Activated naive CD8-positive, alpha-beta T cell treated with anti-CD3 and anti-CD28 coated beads for 36 hours (primary cell): ENCODE measurements around the gene ABCA5. TPM values are rescaled to one million over a fixed set of nuclear protein-coding genes. Genes with fewer than 3 reads are reported as not detected.

Source experiments
- DNase-seq: peaks from one replicate; pipeline ENCODE4 v3.0.0; 2021
- H3K27ac Mint-ChIP-seq: one replicate; pipeline ENCODE4 v1.8.0; 2022; ENCODE audit warnings: mild to moderate bottlenecking, moderate library complexity, mixed read lengths
- H3K27me3 Mint-ChIP-seq: one replicate; pipeline ENCODE4 v1.8.0; 2022; ENCODE audit warnings: mild to moderate bottlenecking, mixed read lengths
- H3K36me3 Mint-ChIP-seq: one replicate; pipeline ENCODE4 v1.8.0; 2021; ENCODE audit warnings: mild to moderate bottlenecking, mixed read lengths
- H3K4me1 Mint-ChIP-seq: one replicate; pipeline ENCODE4 v1.8.0; 2021; ENCODE audit warnings: mixed read lengths
- H3K4me3 Mint-ChIP-seq: one replicate; pipeline ENCODE4 v1.8.0; 2022; ENCODE audit warnings: mild to moderate bottlenecking, moderate library complexity, mixed read lengths
- H3K9me3 Mint-ChIP-seq: one replicate; pipeline ENCODE4 v1.8.0; 2022; ENCODE audit warnings: mixed read lengths
- total RNA-seq, 2 experiments: library from RNA; stranded (reverse); gene quantifications; one replicate each; pipeline ENCODE4 v1.2.3, GENCODE V29; 2021

ABCA5 gene
- total RNA-seq, 2 experiments from 2014 or later: 8.0 to 11.2 TPM

DNA sequence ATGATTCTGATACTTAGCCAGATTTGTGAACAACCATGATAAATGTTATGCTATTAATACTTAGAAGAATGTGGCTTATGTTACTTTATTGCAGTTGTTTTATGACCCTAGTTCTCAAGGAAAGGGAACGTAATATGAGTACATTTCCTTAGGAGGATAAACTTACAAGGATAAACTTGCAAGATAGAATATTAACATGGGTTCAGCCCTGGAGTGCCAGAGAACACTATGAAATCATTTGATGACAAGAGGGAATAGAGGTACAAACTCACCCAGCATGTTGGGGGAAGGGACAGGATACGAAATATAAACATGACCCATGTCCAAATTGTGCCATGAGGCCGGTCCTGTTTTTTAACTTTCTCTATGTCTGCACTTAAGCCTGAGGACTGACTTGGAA, 13.0 kb upstream of the ABCA5 start:
- Mint-ChIP-seq H3K36me3 (peaks cover 3% of the 10 kb centered on the region), H3K9me3 (peaks cover 7% of the 10 kb centered on the region), H3K27ac (no peak overlapping the region), H3K4me1 (no peaks in the 10 kb centered on the region), H3K4me3 (no peak overlapping the region), H3K27me3 (no peaks in the 10 kb centered on the region)
- no peak for DNase-seq

DNA sequence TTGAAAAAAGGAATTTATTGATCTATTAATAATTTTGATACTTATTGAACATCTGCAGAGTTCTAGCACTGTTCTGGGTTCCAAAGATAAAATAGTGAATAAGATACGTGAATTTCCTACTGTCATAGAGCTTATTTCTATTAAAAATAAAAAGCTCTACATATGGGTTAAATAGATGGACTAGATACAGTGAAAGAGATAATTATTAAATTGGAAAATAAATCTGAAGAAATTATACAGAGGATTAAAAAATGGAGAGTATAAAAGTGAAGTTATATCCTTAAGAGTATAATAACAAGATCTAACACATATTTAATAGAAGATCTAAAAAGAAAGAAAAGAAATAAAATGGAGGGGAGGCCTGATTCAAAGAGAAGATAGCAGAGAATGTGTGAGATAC, 10.1 kb upstream of the ABCA5 start:
- Mint-ChIP-seq H3K27ac (no peak overlapping the region), H3K4me3 (no peak overlapping the region), H3K27me3 (peaks cover 17% of the 10 kb centered on the region), H3K9me3 (peaks cover 7% of the 10 kb centered on the region), H3K36me3 (peaks cover 3% of the 10 kb centered on the region), H3K4me1 (peaks cover 5% of the 10 kb centered on the region)
- no peak for DNase-seq

DNA sequence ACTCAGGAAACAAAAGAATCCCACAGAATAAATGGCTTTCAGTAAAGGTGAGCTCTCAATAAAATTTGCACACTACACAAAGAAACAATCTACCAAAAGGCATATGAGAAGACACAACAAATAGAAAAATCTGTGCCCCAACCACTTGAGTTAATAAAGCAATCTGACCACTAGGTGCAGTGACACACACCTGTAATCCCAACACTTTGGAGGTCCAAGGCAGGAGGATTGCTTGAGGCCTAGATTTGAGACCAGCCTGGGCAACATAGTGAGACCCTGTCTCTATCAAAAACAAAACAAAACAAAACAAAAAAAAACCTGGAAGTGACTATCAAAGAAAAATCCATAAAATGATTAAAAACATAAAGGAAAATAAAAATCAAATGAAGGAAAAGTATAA, 9.6 kb upstream of the ABCA5 start:
- peaks cover 3% of the 10 kb centered on the region for H3K36me3 Mint-ChIP-seq
- DNase-seq: no peak
- no peak overlapping the region for H3K27ac Mint-ChIP-seq
- peaks cover 7% of the 10 kb centered on the region for H3K9me3 Mint-ChIP-seq
- H3K4me1 Mint-ChIP-seq: peaks cover 5% of the 10 kb centered on the region
- peaks cover 17% of the 10 kb centered on the region for H3K27me3 Mint-ChIP-seq
- no peak overlapping the region for H3K4me3 Mint-ChIP-seq

DNA sequence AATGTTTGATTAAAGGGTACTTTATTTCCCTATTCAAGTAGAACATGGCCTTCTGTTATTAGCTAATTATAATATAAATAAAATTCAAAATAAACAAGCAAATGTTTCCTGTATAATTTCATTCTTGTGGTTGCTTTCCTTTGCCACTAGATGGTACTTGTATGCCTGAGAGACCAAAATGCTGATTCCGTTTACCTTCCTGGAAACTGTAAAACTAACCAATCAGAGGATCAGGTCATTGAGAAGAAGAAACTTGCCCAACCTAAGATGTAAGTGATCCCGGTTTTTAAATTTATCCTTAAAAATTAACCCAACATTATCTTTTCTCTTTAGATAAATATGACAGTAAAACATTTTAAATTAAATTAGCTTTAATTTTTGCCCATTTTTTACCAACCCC, 8.1 kb upstream of the ABCA5 start:
- DNase-seq: no peak
- H3K27me3 Mint-ChIP-seq: peaks cover 26% of the 10 kb centered on the region
- H3K4me3 Mint-ChIP-seq: no peak overlapping the region
- peaks cover 3% of the 10 kb centered on the region for H3K36me3 Mint-ChIP-seq
- H3K4me1 Mint-ChIP-seq: peaks cover 5% of the 10 kb centered on the region
- peaks cover 10% of the 10 kb centered on the region for H3K9me3 Mint-ChIP-seq
- H3K27ac Mint-ChIP-seq: no peak overlapping the region

DNA sequence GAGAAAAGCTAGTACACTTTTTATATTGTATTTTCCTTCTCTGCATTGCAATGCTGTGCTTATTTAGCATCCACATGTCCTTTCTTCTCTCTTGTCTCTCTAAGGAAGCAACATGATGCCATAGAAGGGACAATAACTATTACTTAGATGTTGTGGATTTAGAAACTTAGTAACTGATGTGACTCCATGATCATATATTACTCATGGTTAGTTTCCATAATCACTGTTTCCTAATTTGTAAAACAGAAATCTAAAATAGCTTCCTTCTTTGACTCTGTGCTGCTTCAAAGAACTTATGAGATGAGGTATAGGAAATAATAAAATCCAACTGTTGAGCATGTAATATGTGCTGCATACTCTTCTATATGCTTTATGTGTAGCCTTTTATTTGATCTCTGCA, 6.6 kb upstream of the ABCA5 start:
- H3K36me3 Mint-ChIP-seq: peaks cover 12% of the 10 kb centered on the region
- no peak overlapping the region for H3K27ac Mint-ChIP-seq
- DNase-seq: no peak
- H3K27me3 Mint-ChIP-seq: peaks cover 29% of the 10 kb centered on the region
- H3K4me3 Mint-ChIP-seq: no peak overlapping the region
- peaks cover 9% of the 10 kb centered on the region for H3K4me1 Mint-ChIP-seq
- H3K9me3 Mint-ChIP-seq: peaks cover 15% of the 10 kb centered on the region

DNA sequence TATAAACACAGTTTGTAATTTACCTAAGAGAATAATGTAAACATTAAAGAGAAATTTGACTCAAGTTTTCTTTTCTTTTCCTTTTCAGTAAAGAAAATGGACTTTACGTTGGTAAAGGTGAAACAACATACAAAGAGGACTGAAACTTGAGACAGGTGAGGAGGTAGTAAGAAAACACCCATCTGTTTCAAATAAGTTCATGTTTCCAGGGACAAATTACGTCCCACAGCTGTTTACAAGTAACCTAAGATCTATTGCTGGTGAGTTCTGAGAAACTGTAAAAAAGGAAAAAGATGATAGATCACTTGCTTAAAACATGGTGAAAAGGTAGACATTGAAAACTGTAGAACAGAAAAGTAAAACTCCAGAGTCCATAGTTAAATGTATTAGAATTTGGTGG, 4.8 kb upstream of the ABCA5 start:
- DNase-seq: no peak
- H3K4me3 Mint-ChIP-seq: no peak overlapping the region
- peaks cover 29% of the 10 kb centered on the region for H3K27me3 Mint-ChIP-seq
- H3K27ac Mint-ChIP-seq: no peak overlapping the region
- peaks cover 19% of the 10 kb centered on the region for H3K36me3 Mint-ChIP-seq
- peaks cover 15% of the 10 kb centered on the region for H3K9me3 Mint-ChIP-seq
- peaks cover 18% of the 10 kb centered on the region for H3K4me1 Mint-ChIP-seq

DNA sequence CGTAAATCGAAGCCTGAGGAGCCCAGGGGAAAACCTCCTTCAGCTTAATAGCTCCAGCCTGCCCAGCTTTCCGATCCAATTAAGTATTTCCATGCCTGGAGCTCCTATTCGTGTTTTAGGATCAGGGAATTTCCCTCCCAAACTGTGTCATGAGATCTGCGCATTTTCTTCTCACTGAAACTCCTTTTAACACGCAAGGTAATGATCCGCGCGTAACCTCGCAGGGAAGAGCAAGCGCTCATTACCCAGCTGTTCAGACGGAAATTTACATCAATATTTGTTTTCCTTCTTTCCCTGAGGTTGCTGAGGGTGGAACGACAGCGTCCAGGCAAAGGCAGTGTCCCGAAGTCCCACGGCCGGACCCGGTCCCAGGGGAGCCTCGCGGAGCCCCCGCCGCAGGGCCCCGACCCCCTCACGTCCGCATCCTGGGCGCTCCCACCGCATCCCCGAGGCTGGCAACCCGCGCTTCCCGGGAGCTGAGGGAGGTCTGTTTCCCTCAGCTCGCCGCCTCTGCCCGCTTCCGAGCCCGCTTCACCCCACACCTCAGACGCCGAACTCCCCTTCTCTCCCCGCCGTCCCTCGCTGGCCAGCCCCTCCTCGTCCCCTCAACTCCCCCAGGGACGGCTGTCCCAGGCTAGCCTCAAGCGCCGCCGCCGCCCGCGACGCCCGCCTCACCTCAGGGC, 415 bp downstream of the ABCA5 start:
- Mint-ChIP-seq H3K27ac (peak overlapping the region; percentile 96), H3K4me1 (peaks cover 38% of the 10 kb centered on the region), H3K36me3 (peaks cover 17% of the 10 kb centered on the region), H3K27me3 (peaks cover 12% of the 10 kb centered on the region), H3K9me3 (peaks cover 11% of the 10 kb centered on the region), H3K4me3 (peak overlapping the region; percentile 99)
- peak; percentile 1 for DNase-seq

DNA sequence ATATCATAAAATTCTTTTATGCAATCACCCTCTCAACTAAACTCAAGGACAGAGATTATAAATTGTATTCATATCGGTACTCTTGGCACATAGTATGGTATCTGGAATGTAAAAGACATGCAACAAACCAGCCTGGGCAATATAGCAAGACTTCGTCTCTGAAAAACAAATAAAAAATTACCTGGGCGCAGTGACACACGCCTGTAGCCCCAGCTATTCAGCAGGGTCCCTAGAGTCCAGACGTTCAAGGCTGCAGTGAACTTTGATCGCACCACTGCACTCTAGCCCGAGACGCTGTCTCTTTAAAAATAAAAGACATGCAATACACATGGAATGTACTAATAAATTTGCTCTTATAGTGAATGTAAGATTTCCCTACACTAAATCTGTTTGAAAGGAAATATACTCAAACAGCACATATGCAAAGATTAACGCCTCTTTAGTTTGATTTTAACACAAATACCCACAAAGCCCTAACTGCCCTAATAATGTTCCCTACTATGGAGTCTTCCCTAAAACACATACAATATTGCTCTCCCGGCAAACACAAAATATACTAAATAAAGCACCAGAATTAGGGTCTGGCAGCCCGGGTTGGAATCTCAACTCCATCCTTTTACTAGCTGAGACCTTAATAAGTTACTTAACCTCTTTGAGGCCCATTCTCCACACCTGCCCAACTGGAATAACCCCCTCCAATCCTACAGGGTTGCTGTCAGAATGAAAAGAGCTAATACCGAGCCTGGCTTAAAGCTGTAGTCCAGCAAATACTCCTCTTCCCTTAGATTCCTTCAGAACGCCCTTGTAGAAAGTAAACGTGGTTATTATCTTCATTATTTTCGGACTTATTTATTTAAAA, 1.2 kb downstream of the ABCA5 start:
- H3K4me3 Mint-ChIP-seq: peak overlapping the region; percentile 99
- H3K4me1 Mint-ChIP-seq: peaks cover 38% of the 10 kb centered on the region
- H3K27ac Mint-ChIP-seq: peak overlapping the region; percentile 79
- peaks cover 11% of the 10 kb centered on the region for H3K9me3 Mint-ChIP-seq
- H3K27me3 Mint-ChIP-seq: peaks cover 9% of the 10 kb centered on the region
- no peak for DNase-seq
- peaks cover 18% of the 10 kb centered on the region for H3K36me3 Mint-ChIP-seq

DNA sequence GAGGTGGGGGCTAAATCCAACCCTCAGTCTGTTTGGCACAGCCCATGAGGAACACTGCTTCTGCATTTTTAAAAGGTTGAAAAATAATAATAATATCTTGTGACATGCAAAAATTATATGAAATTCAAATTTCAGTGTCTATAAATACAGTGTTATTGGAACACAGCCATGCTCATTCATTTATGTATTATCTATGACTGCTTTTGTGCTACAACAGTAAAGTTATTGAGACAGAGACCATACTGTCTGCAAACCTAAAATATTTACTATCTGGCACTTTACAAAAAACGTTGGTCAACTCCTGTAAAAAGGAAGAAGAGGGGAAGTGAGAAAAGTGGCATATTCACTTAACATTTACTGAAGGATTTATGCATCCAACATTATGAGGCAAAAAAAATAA, 3.1 kb downstream of the ABCA5 start:
- no peak overlapping the region for H3K27ac Mint-ChIP-seq
- peaks cover 4% of the 10 kb centered on the region for H3K9me3 Mint-ChIP-seq
- no peak overlapping the region for H3K4me3 Mint-ChIP-seq
- H3K4me1 Mint-ChIP-seq: peaks cover 40% of the 10 kb centered on the region
- no peak for DNase-seq
- no peaks in the 10 kb centered on the region for H3K27me3 Mint-ChIP-seq
- H3K36me3 Mint-ChIP-seq: peaks cover 10% of the 10 kb centered on the region

DNA sequence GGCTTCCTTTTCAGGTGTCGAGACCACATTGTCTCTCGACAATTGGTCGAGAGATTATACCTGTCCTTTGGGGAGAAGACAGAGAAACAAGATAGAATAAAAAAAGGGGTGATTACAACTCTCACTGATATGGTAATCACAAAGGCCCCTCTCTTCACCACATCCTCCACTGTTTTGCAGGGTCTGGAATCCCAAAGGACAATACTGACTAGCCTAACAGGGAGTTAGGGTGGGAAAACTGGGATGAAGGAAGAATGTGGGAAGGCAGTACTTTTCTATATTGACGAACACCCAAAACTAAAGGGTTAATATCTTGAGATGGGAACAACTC, 6.1 kb downstream of the ABCA5 start:
- Mint-ChIP-seq H3K27me3 (no peaks in the 10 kb centered on the region), H3K9me3 (no peaks in the 10 kb centered on the region), H3K4me3 (no peak overlapping the region), H3K4me1 (peaks cover 27% of the 10 kb centered on the region), H3K27ac (no peak overlapping the region), H3K36me3 (peaks cover 4% of the 10 kb centered on the region)
- DNase-seq: no peak

DNA sequence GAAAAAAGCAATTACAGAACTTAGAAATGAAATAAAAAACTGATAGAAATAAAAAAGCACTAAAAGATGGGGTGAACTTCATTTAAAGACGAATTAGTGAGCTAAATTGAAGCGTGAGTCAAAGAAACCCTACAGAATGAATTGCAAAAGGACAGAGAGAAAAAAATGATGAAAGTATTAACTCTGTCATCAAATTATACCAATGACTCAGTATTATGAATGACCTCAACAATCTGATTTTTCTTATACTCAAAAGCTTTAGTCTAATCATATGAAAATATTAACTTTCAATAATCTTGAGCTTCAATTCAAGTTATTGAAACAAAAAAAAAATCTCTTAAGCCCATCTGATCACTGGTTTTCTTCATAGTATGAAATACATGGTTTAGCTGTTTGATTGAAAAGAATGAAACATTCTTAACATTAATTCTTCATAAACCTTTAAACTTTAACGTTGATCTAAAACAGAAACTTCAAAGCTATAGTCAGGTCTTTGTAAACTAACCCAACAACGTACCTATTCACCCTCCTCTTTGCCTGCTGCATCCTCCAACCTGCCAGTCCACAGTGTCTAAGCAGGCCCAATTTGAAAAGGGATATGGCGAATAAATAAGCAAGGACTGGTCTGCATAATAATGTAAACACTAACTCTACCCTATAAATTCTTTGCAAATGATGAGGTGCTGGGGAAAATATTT, 6.6 kb downstream of the ABCA5 start:
- Mint-ChIP-seq H3K4me1 (peaks cover 22% of the 10 kb centered on the region), H3K36me3 (peaks cover 4% of the 10 kb centered on the region), H3K9me3 (no peaks in the 10 kb centered on the region), H3K27me3 (no peaks in the 10 kb centered on the region), H3K4me3 (no peak overlapping the region), H3K27ac (no peak overlapping the region)
- DNase-seq: no peak

DNA sequence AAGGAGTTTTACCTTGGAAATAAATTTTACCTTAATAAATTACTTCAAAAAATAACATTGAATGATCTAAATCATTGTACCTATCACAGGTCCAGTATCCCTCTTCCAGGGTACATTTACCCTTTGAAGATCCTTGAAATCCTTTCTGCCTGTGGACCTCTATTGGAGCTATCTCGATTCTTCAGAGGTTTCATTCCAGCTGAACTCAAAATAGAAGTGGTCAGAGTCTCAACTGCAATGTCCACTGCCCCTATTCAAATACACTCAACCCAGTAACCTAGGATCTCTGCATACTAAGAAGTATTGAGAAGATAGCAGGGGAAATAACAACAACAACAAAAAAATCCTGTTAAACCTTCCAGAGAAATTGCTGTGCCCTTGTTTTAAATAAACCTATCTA, 9.3 kb downstream of the ABCA5 start:
- Mint-ChIP-seq H3K27me3 (no peaks in the 10 kb centered on the region), H3K4me1 (peaks cover 9% of the 10 kb centered on the region), H3K27ac (no peak overlapping the region), H3K9me3 (no peaks in the 10 kb centered on the region), H3K4me3 (no peak overlapping the region), H3K36me3 (peaks cover 7% of the 10 kb centered on the region)
- no peak for DNase-seq

DNA sequence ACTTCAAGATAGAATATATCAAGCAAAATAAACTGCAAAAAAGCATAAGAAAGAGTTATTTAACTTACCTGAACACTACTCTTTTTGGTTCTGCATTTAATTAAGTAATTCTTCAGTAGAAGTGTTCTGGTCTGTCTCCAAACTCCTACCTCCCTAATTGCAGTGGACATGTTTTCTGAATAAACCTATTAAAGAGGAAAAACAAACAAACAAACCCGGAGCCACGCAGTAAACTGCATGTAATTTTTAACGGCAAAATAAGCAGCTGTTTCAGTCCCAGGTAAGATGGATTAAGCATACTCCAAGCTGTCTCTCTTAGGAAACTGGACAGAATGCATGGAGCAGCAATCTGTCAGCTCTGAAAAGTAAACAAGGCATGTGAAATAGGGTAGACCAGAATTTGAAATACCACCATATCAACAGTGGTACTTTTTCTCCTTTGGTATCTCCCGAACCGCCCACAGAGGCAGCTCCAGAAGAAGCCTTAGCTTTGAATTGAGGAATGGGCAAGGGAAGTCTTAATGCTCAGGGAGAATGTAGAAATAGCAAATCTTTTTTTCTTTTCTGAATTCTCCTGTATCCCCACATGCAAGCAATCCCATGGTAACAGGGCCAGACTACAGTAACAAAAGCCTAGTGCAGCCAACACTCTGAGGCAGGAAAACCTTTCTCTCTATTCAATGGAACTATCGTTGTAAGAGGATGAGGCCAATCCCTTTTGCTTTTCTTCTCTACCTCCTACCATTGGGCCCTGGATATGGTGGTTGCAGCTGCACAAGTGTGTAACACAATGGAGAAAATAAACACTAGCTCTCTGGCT, 12.5 kb downstream of the ABCA5 start:
- DNase-seq: no peak
- Mint-ChIP-seq H3K36me3 (peaks cover 5% of the 10 kb centered on the region), H3K27ac (no peak overlapping the region), H3K4me3 (no peak overlapping the region), H3K9me3 (no peaks in the 10 kb centered on the region), H3K4me1 (peaks cover 5% of the 10 kb centered on the region), H3K27me3 (no peaks in the 10 kb centered on the region)

DNA sequence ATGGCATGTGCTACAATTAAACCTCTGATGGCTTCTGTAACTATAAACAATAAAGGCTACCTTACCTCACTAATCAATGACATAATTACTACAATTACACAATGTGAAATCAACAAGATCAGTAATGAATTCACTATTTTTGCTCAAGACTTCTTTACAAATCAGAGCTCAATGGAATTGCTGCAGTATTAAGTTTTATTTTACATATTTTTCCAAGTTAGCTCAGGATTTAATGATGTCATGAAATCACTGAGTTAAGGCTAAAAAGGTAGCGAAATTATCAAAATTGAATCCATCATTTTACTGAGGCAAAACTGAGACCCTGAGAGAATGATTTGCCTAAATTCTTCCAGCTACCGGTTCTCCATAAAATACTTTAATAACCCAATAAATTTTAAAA, 21.8 kb downstream of the ABCA5 start:
- no peaks in the 10 kb centered on the region for H3K9me3 Mint-ChIP-seq
- H3K27ac Mint-ChIP-seq: no peak overlapping the region
- no peak for DNase-seq
- H3K4me3 Mint-ChIP-seq: no peak overlapping the region
- H3K36me3 Mint-ChIP-seq: peaks cover 4% of the 10 kb centered on the region
- no peaks in the 10 kb centered on the region for H3K27me3 Mint-ChIP-seq
- no peaks in the 10 kb centered on the region for H3K4me1 Mint-ChIP-seq

DNA sequence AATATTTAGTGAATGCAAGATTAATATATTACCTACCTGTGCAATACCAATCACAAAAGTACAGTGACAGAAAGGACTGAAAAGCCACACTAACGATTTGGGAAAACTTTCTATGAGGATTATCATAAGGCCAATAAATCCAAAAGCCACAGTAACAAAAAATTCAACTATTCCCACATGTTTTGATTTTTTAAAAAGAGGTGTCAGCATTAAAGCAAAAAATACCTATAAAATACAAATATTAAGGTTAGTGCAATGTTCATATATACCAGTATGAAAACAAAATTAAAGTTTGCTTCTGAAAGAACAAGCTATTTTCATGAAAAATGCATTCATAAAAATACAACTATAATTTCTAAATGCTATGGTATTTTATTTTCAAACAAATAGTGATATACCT, 24.3 kb downstream of the ABCA5 start:
- H3K4me3 Mint-ChIP-seq: no peak overlapping the region
- H3K4me1 Mint-ChIP-seq: no peaks in the 10 kb centered on the region
- H3K36me3 Mint-ChIP-seq: peaks cover 17% of the 10 kb centered on the region
- no peak overlapping the region for H3K27ac Mint-ChIP-seq
- no peak for DNase-seq
- peaks cover 1% of the 10 kb centered on the region for H3K9me3 Mint-ChIP-seq
- no peaks in the 10 kb centered on the region for H3K27me3 Mint-ChIP-seq
